Measurements from ENCODE around the gene TM4SF20.
"Not testable (repeated sequence)": the region's sequence is repeated elsewhere in the genome, so short reads cannot be mapped to it uniquely, and the experiment has no call there.

The TM4SF20 gene

DNA sequence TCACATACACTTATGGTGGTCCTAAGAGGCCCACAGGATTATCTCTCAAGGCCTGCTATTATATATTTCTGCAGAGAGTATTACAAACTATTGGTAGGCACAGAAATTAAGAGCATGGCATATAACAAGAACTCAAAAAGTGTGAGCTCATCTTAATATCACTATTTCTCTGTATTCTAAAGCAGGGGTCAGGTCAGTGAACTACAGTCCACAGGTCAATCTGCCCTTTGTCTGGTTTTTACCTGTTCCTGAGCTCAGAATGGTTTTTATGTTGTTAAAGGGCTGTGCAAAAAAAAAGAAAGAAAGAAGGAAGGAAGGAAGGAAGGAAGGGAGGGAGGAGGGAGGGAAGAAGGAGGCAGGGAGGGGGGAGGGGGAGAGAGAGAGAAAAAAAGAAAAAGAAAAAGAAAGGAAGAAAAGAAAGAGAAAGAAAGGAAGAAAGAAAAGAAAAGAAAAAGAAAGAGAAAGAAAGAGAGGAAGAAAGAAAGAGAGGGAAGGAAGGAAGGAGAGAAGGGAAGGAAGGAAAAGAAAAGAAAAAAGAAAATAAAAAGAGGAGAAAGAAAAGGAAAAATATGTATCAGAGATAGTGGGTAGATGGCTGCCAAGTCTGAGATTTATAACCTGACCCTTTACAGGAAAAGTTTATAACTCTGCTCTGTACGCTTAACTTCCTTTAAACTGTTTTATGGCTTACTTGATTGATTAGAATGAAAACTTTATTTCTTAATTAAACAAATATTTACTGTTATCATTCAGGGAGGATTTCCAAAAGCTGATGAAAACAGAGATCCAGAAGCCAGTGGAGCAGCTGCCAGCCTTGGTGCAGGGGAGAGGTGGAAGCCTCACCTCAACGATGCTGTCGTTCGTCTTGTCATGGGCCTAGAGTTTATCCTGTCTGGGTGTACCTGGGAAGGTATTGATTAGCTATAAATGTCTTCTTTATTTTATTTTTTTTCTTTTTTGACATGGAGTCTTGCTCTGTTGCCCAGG, 19.9 kb upstream of the TM4SF20 start:
- DNase-seq, result no peak

DNA sequence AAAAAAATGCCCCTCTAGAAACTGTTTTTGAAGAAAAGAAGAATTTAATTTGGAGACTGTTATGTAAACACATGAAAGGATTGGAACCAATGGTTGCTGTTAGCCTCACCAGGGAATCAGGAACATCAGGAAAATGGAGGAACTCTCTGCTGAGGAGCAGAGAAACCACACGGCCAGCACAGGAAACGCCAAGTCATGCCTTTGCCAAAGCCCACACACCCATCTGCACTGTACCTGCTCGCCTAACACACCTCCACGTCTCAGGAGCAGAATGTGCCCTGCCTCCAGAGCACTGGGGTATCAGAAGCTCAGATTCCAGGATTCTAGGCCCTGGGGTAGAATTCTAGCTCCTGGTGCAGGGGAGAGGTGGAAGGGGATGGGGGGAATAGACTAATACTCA, 18.5 kb upstream of the TM4SF20 start:
- no peak for DNase-seq

DNA sequence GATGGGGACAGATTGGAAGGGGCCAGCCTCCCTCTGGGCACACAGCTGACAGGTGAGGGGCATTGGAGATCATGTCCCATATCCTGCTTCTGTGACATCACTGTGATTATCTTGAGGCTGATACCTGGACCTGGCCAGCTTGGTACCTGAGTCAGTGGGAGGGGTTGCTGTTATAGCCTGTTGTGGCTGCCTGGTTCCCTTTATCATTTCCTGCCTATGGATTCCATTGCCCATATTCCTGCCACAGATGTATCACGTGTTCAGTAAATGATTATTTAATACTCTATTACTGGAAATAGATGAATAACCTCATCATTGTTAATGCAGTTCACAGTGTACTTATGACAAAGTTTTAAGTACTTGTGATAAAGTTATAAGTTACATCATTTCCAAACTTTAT, 16.4 kb upstream of the TM4SF20 start:
- no peak for DNase-seq

DNA sequence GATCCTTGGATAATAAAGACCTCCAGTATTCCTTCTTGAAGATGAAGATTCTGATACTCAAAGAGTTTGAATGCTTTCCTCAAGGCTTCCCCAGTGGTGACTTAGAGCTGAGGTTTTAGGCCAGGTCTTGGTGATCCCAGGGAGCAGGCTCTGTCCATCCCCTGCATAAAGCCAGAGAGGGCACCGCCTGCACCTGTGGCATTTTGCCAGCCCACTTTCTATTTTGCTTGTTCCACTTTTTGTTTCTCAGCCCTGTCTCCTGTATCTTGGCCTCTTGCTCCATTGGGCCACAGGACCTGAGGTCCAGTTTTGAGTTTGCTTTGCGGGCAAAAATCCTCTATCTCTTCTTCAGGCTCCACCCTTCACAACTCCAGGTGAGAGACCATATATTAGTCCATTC, 15.3 kb upstream of the TM4SF20 start:
- DNase-seq, result no peak

DNA sequence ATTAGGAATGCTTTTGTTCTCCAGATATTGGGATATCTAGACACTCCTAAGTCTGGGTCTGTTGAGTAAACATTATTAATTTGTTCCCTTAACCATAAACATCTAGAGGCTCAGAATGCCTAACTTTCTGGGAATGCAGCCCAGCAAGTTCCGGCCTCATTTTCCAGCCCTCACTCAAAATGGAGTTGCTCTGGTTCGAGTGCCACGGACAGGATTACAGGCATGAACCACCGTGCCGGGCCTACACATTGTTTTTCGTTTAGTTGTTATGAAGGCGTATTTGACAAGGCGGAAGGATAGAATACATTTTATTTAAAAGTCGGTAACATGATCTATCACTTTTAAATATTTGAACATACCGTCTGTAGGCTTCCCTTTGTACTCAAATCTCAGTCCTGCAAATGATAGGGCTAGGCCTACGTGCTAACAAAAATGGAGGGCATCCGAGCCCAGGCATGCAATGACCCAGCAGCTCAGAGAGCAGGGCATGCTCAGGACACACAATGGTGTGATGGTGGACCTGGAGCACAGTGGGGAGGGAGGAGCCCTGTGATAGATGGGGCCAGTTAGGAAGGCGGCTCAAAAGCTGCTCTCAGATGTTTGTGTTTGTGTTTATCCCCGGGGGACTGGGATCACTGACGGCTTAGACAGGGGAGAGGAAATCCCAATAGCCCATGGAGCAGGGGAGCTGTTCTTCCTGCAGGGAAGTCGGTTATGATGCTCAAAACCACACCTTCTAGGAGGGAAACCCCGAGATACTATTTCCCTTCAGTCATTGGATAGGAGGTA, 11.6 kb upstream of the TM4SF20 start:
- DNase-seq, result no peak

DNA sequence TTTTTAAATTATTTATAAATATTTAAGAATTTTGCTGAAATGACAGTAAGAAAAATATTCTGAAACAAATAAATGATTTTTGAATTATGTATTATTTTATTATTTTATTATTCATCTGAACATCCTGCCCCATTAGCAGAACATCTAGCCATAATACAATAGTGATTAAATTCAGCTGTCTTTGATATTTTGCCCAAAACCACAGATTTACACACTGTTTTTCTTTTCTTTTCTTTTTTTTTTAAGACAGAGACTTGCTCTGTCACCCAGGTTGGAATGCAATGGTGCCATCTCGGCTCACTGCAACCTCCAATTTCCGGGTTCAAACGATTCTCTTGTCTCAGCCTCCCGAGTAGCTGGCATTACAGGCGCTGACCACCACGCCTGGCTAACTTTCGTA, 10.6 kb upstream of the TM4SF20 start:
- no peak for DNase-seq

DNA sequence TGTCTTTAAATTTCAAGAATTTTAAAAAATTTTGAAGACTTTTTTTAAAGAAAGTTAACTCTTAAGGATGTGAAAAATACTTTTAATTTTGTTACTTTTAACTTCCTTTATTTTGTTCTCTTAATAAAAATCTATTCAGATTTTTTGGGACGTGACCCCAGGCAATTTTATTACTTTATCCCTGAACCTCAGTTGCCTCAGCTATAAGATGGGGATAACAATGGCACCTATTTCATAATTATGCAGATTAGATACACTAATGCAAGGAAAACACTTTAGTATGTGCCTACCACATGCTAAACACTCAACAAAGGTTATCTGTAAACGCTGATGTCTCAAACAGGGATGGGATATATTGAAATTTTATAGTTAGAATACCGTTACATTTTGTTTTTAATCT, 10.1 kb upstream of the TM4SF20 start:
- DNase-seq, result no peak

DNA sequence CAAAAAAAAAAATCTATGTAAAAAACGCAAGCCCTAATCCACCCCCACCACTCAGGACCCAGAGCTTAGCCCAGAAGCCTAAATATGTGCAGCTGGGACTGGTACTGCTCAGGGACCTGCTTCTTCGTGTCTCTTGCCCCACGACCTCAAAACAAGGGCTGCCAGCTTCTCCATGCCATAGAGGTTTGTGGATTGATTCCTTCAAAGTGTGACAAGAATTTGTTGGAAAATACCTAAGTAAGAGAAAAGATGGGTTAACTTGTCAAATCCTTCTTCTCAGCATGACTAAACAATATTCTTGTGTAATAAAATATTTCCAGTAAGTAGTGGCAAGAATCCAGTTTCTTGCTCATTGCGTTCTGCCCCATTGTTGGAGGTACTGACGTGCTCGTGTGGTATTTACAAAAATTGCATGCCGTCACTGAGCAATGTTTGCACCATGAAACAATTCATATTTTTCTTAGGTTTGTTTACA, 9.5 kb upstream of the TM4SF20 start:
- DNase-seq, result no peak

DNA sequence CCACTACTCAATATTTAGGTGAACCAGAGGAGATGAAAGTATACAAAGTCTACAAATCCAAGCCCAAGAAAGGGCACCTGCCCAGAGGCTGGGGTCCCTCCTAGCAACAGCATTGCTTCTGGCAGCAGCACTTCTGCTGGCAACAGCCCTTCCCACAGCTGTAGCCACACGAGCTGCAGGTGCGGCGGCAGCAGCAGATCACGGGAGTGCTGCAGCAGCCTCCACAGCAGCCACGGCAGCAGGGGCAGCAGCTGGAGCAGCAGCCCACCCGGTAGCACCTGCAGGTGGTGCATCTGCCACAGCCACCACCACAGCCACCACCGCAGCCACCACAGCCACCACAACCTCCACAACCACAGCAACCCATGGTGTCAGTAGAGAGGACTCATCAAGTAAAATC, 8.5 kb upstream of the TM4SF20 start, which contains the start of gene SCYGR1:
Gene SCYGR1 (minus strand): TSS at position 367 of the 400 bp plus-strand sequence. CDS start 0 bp downstream, at position 367.
- not testable (repeated sequence) for DNase-seq

DNA sequence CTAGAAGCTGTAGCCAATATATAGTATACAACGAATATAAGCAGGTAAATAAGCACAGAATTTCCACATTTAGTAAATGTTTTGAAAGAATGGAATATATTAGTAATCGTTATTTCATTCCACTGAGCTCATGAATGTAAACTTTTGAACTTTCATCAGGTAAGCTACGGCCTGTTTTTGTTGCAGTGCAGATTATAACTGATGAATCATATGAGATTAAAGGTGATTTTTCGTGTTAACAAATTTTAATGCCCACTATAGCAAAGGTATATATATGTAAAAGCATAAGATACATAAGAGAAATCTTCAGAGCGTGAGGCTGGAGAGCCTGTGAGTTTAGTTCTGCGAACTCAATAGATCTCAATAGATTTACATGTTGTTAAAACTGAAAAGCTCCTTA, 7.5 kb upstream of the TM4SF20 start:
- no peak for DNase-seq

DNA sequence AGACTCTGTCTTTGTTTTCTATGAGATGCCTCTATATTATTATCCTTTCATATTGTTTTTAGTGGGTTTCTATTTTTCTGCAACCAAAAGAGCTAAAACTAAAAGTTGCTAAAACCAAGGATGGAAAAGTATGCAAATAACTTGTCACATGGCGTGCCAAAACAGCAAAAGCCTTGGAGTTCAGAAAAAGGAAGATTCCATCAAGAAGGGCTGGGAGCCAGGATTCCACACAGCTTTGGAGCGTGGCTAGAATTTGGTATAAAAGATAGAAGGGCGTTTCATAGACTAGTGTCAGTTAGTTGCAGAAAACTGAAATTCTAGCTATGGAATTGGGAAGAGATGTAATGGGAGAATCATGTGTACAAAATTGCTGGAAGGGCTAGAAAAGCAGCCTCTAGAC, 4.6 kb upstream of the TM4SF20 start:
- DNase-seq, result no peak

DNA sequence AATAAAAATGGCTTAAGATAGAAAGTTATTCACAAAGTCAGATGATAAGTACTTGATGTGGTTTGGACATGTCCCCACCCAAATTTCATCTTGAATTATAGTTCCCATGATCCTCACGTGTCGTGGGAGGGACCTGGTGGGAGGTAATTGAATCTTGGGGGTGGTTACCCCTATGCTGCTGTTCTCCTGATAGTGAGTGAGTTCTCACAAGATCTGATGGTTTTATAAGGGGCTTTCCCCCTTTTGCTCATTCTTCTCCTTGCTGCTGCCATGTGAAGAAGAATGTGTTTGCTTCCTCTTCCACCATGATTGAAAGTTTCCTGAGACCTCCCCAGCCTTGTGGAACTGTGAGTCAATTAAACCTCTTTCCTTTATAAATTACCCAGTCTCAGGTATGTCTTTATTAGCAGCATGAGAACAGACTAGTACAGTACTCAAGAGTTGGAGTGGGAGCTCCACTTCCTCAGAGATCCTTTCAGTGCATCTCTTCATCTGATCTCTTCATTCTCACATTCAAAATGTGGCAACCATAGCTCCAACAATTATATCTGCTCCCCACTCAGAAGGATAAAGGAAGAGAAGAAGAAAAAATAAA, 3.2 kb upstream of the TM4SF20 start:
- DNase-seq, result not testable (repeated sequence)

DNA sequence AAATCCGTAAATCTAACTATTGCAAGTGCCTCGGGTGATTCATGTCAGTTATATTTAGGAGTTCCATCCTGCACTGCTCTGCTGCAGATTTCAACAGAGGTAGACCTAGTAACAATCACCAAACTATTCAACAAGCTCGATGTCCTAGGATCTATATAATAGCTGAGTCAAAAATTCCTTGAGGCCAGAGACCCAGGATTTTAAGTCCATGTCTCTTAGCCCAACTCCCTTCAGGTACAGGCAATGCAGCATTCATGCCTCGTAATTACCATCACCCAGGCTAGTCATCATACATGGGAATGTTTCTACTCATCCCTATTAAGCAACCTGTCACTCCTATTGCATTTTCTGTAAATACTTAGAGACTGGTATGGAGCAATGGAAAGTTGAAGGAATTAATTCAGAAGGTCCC, 729 bp downstream of the TM4SF20 start:
- DNase-seq, result no peak

DNA sequence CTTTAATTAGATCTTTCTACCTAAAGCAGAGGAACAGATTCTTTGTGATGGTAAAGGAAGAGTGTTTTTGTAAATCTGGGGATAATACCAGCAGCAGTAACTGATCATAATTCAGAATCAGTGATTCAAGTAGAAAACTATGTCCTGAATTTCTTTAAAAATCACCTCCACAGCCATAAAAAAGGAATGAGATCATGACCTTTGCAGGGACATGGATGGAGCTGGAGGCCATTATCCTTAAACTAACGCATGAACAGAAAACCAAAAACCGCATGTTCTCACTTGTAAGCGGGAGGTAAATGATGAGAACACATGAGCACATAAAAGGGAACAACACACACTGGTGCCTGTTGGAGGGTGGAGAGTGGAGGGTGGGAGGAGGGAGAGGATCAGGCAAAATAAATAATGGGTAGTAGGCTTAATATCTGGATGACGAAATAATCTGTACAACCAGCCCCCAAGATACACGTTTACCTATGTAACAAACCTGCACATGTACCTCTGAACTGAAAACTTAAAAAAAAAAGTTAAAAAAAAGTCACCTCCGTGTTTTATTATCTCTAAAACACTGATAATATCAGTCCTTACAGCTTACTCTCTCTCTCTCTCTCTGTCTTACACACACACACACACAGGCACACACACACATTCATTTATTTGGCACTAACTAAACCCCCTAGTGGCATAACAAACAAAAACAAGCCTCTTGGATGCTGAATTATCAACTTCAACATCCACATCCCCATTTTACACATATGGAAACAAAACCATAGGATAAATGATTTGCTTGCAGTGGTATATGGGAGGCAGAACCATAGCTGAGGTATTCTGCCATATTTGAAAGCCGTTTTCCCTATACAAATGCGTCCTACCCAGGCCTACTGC, 1.4 kb downstream of the TM4SF20 start:
- DNase-seq, result no peak

DNA sequence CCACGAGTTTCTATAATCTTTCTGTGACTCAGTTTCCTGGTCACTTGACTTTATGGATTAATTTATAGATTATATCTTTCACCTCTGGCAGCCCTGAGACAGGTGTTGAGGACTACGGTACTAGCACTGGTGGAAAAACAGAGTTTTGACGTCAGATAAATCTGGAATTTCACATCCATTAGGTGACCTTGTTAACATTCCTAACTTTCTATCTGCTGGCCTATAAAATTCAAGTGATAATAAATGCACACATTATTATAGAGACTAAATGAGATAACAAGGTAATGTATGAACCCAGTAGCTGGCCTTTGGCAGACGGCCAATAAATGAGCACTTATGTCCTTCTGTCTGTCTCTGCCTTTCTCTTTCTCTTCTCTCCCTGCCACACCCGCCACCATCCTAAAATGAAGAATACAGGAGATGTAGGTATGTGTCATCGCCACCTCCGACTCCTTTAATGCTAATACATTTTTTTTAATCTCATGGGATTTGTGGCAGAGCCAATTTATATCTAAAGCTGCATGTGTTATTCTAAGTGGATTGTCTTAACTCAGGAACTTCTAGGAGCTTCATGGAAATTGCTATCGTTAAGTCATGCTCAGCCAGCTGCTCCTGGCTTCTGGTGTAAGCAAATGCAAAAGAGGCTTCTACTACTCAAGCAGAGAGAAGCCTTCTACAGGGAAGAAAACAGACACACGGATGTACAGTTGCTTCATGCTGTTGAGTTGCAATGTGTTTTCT, 2.3 kb downstream of the TM4SF20 start:
- DNase-seq, result no peak

DNA sequence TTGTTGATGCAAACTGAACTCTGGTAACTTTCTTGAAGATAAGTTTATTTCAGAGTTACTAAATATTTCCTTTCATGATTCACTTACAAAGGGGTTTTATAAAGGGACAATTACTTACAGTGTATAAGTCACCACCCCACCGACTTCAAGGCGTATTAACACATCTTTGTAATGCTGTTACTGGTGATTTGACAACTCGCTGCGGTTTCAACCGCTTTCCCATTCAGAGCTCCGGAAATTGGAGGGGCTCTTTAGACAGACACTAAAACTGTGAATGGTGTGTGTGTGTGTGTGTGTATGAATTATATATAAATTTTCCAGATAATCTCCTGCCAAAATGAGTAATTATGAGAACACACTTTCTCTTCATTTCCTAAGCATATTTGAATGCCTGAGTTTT, 4.9 kb downstream of the TM4SF20 start:
- DNase-seq, result no peak

DNA sequence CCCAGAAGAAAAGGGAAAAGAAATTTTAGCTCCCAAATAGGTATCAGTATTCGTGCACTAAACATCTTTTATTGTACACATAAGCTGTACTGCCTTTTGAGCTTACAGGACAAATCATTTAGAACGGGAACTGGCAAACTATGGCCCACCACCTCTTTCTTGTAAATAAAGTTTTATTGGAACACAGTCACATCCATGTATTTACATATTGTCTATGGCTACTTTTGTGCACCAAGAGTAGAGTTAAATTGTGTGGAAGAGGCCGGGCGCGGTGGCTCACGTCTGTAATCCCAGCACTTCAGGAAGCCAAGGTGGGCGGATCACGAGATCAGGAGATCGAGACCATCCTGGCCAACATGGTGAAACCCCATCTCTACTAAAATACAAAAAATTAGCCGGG, 5.7 kb downstream of the TM4SF20 start:
- DNase-seq, result no peak

DNA sequence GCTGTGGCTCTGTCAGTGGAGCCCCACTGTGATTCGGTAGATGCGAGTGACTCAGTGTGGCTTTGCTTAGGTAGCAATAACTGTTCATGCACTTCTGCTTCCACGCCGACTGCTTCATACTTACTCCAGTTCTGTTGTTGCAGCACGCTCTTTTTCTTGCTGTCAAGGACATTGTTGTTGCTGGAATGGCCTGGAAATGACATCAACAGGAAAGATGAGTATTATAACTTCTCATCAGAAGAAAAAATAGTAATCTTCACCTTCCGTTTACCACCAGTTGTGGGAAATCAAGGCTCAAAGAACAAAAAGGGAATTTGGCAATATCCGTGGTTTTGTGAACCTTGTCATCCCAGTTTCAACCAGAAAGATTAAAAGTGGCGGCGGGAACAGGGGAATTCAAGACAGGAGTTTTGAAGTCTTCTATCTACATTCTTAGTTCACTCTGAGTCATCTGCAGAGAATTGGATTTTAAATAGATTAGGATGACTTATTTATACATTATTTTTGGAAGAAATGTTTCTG, 8.3 kb downstream of the TM4SF20 start:
- DNase-seq, result no peak

DNA sequence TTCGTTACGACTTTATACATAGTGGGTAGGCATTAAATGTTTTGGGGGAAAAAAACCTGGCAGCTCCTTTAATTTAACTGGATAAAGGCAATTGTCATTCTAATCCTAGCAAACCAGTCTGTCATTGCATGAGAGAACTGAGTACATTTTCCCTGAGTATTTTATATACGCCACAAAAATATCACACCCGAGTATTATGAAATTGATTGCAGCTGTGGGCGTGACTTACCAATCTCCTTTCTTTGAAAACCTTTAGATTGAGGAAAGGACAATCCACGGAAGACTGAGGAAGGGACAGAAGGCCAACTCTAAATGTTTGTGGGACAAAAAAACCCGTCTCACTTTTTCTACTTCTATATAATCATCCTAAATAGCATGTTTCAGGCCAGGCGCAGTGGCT, 9.0 kb downstream of the TM4SF20 start:
- DNase-seq, result no peak

DNA sequence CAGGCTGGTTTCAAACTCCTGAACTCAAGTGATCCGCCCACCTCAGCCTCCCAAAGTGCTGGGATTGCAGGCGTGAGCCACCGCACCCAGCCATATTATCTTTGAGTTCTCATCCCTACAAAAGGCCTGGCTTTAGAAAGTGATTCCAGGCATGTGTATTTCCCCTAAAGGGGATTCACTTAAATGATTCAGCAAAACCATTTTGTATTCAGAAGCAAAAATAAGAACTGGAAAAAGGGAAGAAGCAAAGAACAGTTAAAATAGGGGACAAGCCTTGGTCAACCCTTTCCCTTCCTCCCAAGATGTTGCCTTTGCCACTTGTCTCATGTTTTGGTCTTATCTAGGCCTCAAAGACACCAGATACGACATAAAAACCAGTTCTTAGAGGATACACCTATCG, 10.5 kb downstream of the TM4SF20 start:
- DNase-seq, result no peak

DNA sequence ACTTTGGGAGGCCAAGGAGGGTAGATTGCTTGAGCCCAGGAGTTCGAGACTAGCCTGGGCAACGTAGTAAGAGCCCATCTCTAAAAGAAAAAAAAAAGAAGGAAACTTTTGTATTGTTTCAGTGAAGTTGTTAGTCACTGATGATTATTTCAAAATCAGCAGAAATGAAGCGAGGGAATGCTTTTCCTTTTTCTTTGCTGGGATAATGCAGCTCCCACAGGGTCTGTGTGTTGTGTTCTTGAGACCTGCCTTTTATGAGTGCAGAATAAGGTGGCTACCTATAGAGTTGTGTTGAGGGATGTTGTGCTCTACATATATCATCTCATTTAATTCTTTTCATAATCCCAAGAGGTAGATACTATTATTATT, 11.7 kb downstream of the TM4SF20 start:
- DNase-seq, result no peak
